Measurements from ENCODE around the gene PPP1R37.

Gene PPP1R37

GRCh38 chr19:45063851-45064801 lies 28.9 kb upstream of the PPP1R37 start:
- TF ChIP-seq CTCF (IDR thresholded peaks at IDR 0.05; ENCODE audit: low read depth, low read length, missing control alignments) = no peak

GRCh38 chr19:45066921-45067661 lies 25.9 kb upstream of the PPP1R37 start:
- no peak for TF ChIP-seq CTCF (IDR thresholded peaks at IDR 0.05; ENCODE audit: low read depth, low read length, missing control alignments)
- no peak for DNase-seq (ENCODE audit: low read depth)
- no peak overlapping the region for H3K4me3 ChIP-seq (ENCODE audit: low read depth, low read length)

More at GRCh38 chr19:45063851-45064801, 28.9 kb upstream of the PPP1R37 start:
- H3K4me3 ChIP-seq (ENCODE audit: low read depth, low read length) = no peak overlapping the region
- no peak for DNase-seq (ENCODE audit: low read depth)

- H3K4me3 ChIP-seq (ENCODE audit: low read depth, low read length) = no peak overlapping the region
- no peak for TF ChIP-seq CTCF (IDR thresholded peaks at IDR 0.05; ENCODE audit: low read depth, low read length, missing control alignments)
- DNase-seq (ENCODE audit: low read depth) = no peak
Observed at GRCh38 chr19:45068041-45068440, 24.9 kb upstream of the PPP1R37 start.

GRCh38 chr19:45069056-45069455 lies 23.9 kb upstream of the PPP1R37 start:
- TF ChIP-seq CTCF (IDR thresholded peaks at IDR 0.05; ENCODE audit: low read depth, low read length, missing control alignments) = no peak

GRCh38 chr19:45070214-45070613 lies 22.8 kb upstream of the PPP1R37 start:
- no peak for DNase-seq (ENCODE audit: low read depth)
- TF ChIP-seq CTCF (IDR thresholded peaks at IDR 0.05; ENCODE audit: low read depth, low read length, missing control alignments) = no peak
- H3K4me3 ChIP-seq (ENCODE audit: low read depth, low read length) = no peak overlapping the region

More at GRCh38 chr19:45069056-45069455, 23.9 kb upstream of the PPP1R37 start:
- DNase-seq (ENCODE audit: low read depth) = no peak
- H3K4me3 ChIP-seq (ENCODE audit: low read depth, low read length) = no peak overlapping the region

GRCh38 chr19:45070861-45071544 lies 22.0 kb upstream of the PPP1R37 start:
- DNase-seq (ENCODE audit: low read depth) = no peak
- no peak for TF ChIP-seq CTCF (IDR thresholded peaks at IDR 0.05; ENCODE audit: low read depth, low read length, missing control alignments)
- no peak overlapping the region for H3K4me3 ChIP-seq (ENCODE audit: low read depth, low read length)
